Measurements from ENCODE around the gene DCHS1.

DNA sequence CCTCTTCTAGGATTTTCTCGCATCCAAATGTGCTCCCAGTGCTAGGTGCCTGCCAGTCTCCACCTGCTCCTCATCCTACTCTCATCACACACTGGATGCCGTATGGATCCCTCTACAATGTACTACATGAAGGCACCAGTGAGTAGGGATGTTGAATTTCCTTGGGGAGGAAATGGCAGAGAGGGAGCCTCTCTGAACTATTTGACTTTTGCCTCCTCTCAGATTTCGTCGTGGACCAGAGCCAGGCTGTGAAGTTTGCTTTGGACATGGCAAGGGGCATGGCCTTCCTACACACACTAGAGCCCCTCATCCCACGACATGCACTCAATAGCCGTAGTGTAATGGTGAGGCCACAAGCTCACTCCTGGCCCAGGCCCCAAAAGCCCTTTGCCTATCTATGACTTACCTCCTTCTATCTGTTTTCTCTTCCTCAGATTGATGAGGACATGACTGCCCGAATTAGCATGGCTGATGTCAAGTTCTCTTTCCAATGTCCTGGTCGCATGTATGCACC lies 46.0 kb downstream of the DCHS1 start:
- TF ChIP-seq, protein P1, sequence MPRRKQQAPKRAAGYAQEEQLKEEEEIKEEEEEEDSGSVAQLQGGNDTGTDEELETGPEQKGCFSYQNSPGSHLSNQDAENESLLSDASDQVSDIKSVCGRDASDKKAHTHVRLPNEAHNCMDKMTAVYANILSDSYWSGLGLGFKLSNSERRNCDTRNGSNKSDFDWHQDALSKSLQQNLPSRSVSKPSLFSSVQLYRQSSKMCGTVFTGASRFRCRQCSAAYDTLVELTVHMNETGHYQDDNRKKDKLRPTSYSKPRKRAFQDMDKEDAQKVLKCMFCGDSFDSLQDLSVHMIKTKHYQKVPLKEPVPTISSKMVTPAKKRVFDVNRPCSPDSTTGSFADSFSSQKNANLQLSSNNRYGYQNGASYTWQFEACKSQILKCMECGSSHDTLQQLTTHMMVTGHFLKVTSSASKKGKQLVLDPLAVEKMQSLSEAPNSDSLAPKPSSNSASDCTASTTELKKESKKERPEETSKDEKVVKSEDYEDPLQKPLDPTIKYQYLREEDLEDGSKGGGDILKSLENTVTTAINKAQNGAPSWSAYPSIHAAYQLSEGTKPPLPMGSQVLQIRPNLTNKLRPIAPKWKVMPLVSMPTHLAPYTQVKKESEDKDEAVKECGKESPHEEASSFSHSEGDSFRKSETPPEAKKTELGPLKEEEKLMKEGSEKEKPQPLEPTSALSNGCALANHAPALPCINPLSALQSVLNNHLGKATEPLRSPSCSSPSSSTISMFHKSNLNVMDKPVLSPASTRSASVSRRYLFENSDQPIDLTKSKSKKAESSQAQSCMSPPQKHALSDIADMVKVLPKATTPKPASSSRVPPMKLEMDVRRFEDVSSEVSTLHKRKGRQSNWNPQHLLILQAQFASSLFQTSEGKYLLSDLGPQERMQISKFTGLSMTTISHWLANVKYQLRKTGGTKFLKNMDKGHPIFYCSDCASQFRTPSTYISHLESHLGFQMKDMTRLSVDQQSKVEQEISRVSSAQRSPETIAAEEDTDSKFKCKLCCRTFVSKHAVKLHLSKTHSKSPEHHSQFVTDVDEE (CRISPR knock-in tag; IDR thresholded peaks at IDR 0.05): no peak
- no peak for TF ChIP-seq ZFP3 (CRISPR knock-in tag; IDR thresholded peaks at IDR 0.05)
- TF ChIP-seq, protein P2, sequence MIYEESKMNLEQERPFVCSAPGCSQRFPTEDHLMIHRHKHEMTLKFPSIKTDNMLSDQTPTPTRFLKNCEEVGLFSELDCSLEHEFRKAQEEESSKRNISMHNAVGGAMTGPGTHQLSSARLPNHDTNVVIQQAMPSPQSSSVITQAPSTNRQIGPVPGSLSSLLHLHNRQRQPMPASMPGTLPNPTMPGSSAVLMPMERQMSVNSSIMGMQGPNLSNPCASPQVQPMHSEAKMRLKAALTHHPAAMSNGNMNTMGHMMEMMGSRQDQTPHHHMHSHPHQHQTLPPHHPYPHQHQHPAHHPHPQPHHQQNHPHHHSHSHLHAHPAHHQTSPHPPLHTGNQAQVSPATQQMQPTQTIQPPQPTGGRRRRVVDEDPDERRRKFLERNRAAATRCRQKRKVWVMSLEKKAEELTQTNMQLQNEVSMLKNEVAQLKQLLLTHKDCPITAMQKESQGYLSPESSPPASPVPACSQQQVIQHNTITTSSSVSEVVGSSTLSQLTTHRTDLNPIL (CRISPR knock-in tag; IDR thresholded peaks at IDR 0.05; ENCODE audit: low read depth): no peak
- no peak for TF ChIP-seq CSDC2 (CRISPR knock-in tag; IDR thresholded peaks at IDR 0.05)
- no peak for TF ChIP-seq PPARA (CRISPR knock-in tag; IDR thresholded peaks at IDR 0.05; ENCODE audit: borderline replicate concordance)
- TF ChIP-seq, protein P3, sequence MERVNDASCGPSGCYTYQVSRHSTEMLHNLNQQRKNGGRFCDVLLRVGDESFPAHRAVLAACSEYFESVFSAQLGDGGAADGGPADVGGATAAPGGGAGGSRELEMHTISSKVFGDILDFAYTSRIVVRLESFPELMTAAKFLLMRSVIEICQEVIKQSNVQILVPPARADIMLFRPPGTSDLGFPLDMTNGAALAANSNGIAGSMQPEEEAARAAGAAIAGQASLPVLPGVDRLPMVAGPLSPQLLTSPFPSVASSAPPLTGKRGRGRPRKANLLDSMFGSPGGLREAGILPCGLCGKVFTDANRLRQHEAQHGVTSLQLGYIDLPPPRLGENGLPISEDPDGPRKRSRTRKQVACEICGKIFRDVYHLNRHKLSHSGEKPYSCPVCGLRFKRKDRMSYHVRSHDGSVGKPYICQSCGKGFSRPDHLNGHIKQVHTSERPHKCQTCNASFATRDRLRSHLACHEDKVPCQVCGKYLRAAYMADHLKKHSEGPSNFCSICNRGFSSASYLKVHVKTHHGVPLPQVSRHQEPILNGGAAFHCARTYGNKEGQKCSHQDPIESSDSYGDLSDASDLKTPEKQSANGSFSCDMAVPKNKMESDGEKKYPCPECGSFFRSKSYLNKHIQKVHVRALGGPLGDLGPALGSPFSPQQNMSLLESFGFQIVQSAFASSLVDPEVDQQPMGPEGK (CRISPR knock-in tag; IDR thresholded peaks at IDR 0.05; ENCODE audit: borderline replicate concordance): no peak
- no peak for TF ChIP-seq RARB (CRISPR knock-in tag; IDR thresholded peaks at IDR 0.05)
- TF ChIP-seq TCF4 (CRISPR knock-in tag; IDR thresholded peaks at IDR 0.05; ENCODE audit: borderline replicate concordance): no peak
- TF ChIP-seq ZFP30 (CRISPR knock-in tag; IDR thresholded peaks at IDR 0.05): no peak
- TF ChIP-seq ESRRG (CRISPR knock-in tag; IDR thresholded peaks at IDR 0.05): no peak
- no peak for TF ChIP-seq ZNF565 (CRISPR knock-in tag; conservative IDR thresholded peaks at IDR 0.05; ENCODE audit: low read depth)
- TF ChIP-seq ARNTL (CRISPR knock-in tag; IDR thresholded peaks at IDR 0.05; ENCODE audit: borderline replicate concordance, low read depth): no peak
- no peak for TF ChIP-seq TOX (CRISPR knock-in tag; IDR thresholded peaks at IDR 0.05; ENCODE audit: borderline replicate concordance)
- TF ChIP-seq OSR1 (CRISPR knock-in tag; IDR thresholded peaks at IDR 0.05): no peak

Measured in SK-N-SH treated with all-trans-retinoic acid at 6 μM for 48 hours (cell line).